Erythroblast (primary cell): ENCODE data around the gene SBDS.

ENCODE experiments used
- GATA1 ChIP-seq: IDR thresholded peaks from 2 replicates; pipeline ENCODE4 v1.6.1; 2011; ENCODE audit warnings: low read depth, mild to moderate bottlenecking, control low read depth, low read length, moderate library complexity
- POLR2A ChIP-seq: IDR thresholded peaks from 2 replicates; pipeline ENCODE4 v1.6.1; 2011; ENCODE audit warnings: mild to moderate bottlenecking, low read length

GRCh38 chr7:66967029-66967428 is 28.4 kb downstream of the SBDS start:
- no peak for TF ChIP-seq POLR2A
- TF ChIP-seq GATA1 = no peak
